MG63 (cell line): ENCODE results near the gene ZNF35. TPM values are rescaled to one million over a fixed set of nuclear protein-coding genes. Genes with fewer than 3 reads are reported as not detected.

Experiments
- DNase-seq: peaks from one replicate; pipeline ENCODE4 v3.0.0-alpha.2; 2020
- H3K27me3 ChIP-seq: fragments of 250-450 bp; sonication (Bioruptor Pico); 2 replicates; pipeline ENCODE4 v1.5.1; 2020; ENCODE audit warnings: mild to moderate bottlenecking, moderate library complexity
- H3K36me3 ChIP-seq: fragments of 250-450 bp; sonication (Bioruptor Pico); 2 replicates; pipeline ENCODE4 v1.5.1; 2020; ENCODE audit warnings: mild to moderate bottlenecking, moderate library complexity
- H3K4me3 ChIP-seq: fragments of 250-450 bp; sonication (Bioruptor Pico); 2 replicates; pipeline ENCODE4 v1.5.1; 2020; ENCODE audit warnings: mild to moderate bottlenecking, moderate library complexity
- H3K9me3 ChIP-seq: fragments of 250-450 bp; sonication (Bioruptor Pico); 2 replicates; pipeline ENCODE4 v1.5.1; 2020; ENCODE audit warnings: mild to moderate bottlenecking, moderate library complexity
- total RNA-seq: library from RNA; depleted of rRNA; stranded (reverse); fragments of >200 nt; shearing (Covaris generic); gene quantifications from 2 replicates; pipeline ENCODE4 v1.2.3, GENCODE V29; 2014; ENCODE audit warnings: low replicate concordance; rRNA removed

Gene ZNF35
- total RNA-seq, result 5.3 and 6.8 TPM in 2 replicates

DNA sequence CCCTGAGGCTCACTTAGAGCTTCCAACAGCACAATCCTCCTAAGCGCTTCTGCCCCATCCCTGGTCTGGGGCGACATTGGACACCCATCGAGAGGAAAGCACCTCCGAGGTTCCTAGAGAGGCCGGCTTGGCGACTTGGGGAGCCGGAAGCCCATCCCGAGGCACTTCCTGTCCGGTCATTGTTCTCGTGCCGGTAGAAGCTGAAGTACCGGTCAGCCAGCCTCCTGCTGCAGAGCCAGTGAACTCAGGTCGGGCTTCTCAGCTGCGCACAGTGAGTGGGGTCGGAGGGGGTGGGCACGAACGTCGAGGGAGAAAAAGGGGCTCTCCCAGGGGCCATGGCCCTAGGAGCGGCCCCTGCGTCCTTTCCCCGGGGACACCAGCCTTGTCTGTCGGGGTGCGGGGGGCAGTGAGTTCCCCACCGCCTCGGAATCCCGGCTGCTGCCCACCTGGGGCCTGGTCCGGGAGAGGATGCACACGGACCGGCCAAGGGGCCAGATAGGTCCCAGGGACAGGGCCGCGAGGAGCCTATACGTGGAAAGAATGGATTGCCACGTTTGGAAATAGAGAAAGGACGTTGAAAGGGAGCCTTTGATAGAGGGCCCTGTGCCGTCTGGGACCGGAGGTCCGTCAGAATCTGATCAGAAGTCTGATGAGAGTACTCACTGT, at the start of gene ZNF35:
ZNF35 (plus strand) TSS at position 169 of the 666 bp plus-strand sequence. CDS start 2,336 bp downstream, outside the sequence.
- no peaks in the 10 kb centered on the region for H3K27me3 ChIP-seq
- H3K9me3 ChIP-seq, result 0 out of 2 replicates have a peak, but pooled peaks cover 2% of the 10 kb centered on the region
- peak within 1 kb of the TSS; percentile 86 for H3K4me3 ChIP-seq
- peaks cover 42% of the 10 kb centered on the region for H3K36me3 ChIP-seq
- DNase-seq, result peak; percentile 87

DNA sequence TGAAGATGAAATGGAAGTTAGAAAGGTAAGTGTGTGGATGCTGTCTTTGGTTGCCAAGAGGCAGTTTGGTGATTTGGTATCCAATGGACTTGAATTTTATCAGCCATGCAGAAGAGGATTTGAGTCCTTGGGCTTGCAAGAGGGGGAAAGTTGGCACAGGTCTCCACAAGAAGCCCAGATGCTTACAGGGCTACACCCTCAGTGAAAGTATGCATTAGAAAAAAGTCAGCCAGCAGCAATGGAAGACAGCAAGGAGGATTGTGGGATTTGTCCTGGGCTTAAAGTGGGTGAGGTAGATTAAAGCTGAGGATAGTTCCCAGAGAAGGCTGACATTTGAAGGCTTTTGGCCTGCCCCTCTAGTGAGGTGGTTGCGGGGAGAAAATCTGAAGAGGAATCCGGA, 46.8 kb upstream of the ZNF35 start:
- no peak for DNase-seq
- Histone ChIP-seq H3K36me3 (no peaks in the 10 kb centered on the region), H3K4me3 (no peak overlapping the region), H3K27me3 (no peaks in the 10 kb centered on the region), H3K9me3 (no peaks in the 10 kb centered on the region)

DNA sequence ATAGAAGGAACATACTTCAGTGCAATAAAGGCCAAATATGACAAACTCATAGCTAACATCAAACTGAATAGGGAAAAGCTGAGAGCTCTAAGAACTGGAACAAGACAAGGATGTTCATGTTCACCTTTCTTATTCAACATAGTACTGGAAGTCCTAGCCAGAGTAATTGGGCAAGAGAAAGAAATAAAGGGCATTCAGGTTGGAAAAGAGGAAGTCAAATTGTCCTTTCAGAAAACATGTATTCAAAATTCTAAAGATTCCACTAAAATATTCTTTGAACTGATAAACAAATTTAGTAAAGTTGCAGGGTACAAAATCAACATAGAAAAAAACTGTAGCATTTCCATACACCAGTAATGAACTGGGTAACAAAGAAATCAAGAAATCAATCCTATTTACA, 35.9 kb upstream of the ZNF35 start:
- H3K36me3 ChIP-seq, result no peaks in the 10 kb centered on the region
- no peaks in the 10 kb centered on the region for H3K27me3 ChIP-seq
- no peaks in the 10 kb centered on the region for H3K9me3 ChIP-seq
- no peak for DNase-seq
- H3K4me3 ChIP-seq, result no peak overlapping the region

DNA sequence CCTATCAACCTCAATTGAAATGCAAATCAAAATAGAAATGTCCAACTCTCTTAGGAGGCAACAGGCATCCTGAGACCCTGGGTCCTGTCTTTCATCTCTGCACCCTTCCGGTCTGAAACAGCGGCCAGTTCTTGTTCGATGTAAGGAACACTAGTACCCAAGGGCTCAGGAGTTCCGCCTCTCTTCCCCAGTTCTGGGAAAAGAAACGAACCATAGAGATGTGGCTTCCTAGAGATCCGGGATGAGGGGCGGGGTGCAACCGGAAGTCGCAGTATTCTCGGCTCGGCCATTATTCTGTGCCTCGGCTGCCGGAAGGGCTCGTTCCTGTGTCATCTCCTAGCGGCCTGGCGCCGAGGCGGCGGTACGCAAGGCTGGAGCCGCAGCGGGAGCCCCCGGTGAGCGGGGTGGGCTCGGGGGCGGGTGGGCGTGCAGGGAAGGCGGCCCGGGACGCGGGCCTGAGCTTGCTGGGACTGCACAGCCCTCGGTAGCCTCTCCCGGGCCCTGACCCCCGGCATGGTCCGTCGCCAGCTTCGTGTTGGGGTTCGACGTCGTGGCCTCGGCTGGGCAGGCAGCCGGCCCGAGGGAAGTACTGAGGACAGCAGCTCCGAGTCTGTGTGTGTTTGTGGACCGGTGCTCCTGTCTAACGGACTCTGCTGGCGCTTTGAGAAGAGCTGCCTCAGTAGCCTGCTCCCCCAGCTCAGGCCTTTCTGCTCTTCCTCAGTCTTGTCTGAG, 23.6 kb upstream of the ZNF35 start, which contains the start of gene ZNF197:
ZNF197 (plus strand) TSS at position 288 of the 732 bp plus-strand sequence. CDS start 4,119 bp downstream, outside the sequence.
- Histone ChIP-seq H3K9me3 (no peaks in the 10 kb centered on the region), H3K36me3 (peaks cover under 1% of the 10 kb centered on the region), H3K27me3 (no peaks in the 10 kb centered on the region), H3K4me3 (peak within 1 kb of the TSS; percentile 68)
- peak; percentile 86 for DNase-seq

DNA sequence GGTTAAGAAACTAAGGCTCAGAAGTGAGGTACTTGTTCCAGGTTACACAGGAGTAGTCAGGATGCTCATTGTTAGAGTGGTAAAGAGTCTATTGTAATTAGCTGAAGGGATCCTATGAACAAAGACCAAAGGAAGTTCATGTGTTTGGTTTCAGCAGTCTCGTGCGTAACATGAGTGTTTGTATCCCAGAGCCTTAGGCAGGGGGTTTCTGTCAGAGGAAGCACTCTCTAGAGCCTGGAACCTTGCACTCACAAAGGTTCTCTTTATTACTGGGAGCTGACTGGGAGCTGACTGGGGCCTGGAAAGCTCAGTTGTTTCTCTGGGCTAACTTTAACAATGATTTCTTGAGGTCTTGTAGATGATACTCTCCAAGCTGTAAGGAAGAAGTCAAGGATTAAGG, 19.8 kb upstream of the ZNF35 start:
- peaks cover 8% of the 10 kb centered on the region for H3K36me3 ChIP-seq
- no peak for DNase-seq
- H3K4me3 ChIP-seq, result no peak overlapping the region
- no peaks in the 10 kb centered on the region for H3K9me3 ChIP-seq
- no peaks in the 10 kb centered on the region for H3K27me3 ChIP-seq

DNA sequence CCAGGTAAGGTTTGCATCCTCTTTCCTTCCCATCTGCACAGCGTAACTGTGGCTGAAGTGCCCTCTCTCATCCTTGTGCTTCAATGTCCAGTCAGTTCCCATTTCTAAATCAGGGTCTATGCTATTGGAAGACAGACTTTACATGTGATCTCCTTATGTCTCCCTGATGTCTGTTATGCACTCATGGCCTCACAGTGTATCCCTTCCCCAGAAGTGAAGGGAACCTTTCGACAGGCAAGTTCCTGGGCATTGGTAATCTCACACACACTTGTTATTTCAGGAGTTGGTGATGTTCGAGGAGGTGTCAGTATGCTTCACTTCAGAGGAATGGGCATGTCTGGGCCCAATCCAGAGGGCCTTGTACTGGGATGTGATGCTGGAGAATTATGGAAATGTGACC, 16.3 kb upstream of the ZNF35 start:
- Histone ChIP-seq H3K9me3 (0 out of 2 replicates have a peak, but pooled peaks cover 3% of the 10 kb centered on the region), H3K27me3 (no peaks in the 10 kb centered on the region), H3K4me3 (no peak overlapping the region), H3K36me3 (peaks cover 23% of the 10 kb centered on the region)
- DNase-seq, result no peak

DNA sequence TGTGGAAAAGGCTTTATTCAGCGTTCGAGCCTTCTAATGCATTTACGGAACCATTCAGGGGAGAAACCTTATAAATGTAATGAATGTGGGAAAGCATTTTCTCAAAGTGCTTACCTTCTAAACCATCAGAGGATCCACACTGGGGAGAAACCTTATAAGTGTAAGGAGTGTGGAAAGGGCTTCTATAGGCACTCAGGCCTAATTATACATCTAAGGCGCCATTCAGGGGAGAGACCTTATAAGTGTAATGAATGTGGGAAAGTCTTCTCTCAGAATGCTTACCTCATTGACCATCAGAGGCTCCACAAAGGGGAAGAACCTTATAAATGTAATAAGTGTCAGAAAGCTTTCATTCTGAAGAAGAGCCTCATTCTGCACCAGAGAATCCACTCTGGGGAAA, 6.2 kb upstream of the ZNF35 start:
- Histone ChIP-seq H3K9me3 (peaks cover 14% of the 10 kb centered on the region), H3K27me3 (no peaks in the 10 kb centered on the region), H3K4me3 (no peak overlapping the region), H3K36me3 (peaks cover 71% of the 10 kb centered on the region)
- DNase-seq, result no peak

DNA sequence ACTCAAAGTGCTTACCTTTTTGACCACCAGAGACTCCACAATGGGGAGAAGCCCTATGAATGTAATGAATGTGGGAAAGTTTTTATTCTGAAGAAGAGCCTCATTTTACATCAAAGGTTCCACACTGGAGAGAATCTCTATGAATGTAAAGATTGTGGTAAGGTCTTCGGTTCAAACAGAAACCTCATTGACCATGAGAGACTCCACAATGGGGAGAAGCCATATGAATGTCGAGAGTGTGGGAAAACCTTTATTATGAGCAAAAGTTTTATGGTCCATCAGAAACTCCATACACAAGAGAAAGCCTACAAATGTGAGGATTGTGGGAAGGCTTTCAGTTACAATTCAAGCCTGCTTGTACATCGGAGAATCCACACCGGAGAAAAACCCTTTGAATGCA, 5.5 kb upstream of the ZNF35 start:
- H3K9me3 ChIP-seq, result peaks cover 14% of the 10 kb centered on the region
- no peak overlapping the region for H3K4me3 ChIP-seq
- H3K36me3 ChIP-seq, result peaks cover 64% of the 10 kb centered on the region
- no peaks in the 10 kb centered on the region for H3K27me3 ChIP-seq
- no peak for DNase-seq

DNA sequence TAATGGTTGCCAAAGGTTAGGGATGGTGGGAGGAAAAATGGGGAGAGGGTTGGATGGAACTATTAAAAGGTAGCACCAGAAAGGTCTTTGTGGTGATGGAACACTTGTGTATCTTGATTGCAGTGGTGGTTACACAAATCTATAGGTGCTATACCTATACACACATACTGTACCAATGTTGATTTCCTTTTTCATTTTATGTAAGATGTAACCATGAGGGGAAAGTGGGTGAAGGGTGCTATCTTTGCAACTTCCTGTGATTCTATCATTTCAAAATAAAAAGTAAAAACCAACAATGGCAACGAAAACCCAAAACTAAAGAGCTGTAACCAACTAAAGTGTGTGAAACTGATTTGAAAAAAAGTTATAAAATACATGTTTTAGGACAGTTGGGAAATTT, 761 bp upstream of the ZNF35 start:
- Histone ChIP-seq H3K9me3 (peaks cover 9% of the 10 kb centered on the region), H3K27me3 (no peaks in the 10 kb centered on the region), H3K36me3 (peaks cover 43% of the 10 kb centered on the region), H3K4me3 (peak overlapping the region; percentile 86)
- DNase-seq, result no peak

DNA sequence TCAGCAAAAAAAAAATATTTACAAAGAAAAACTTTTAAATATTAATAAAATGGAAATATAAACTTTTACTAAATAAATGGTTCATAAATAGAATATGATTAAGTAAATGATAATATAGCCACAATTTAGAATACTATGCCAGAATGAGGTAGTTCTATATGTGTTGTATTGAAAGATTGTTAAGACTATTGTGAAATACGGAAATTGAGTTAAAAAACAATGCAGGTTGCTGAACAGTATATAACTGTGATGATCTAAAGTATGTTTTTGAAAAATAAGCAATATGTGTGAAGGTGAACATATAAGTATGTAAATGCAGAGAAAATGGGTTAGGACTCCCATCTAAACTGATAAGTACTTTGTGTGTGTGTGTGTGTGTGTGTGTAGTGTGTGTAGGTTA, 1.2 kb downstream of the ZNF35 start:
- H3K36me3 ChIP-seq, result peaks cover 43% of the 10 kb centered on the region
- no peak overlapping the region; the same call in 1 of the 2 replicates for H3K4me3 ChIP-seq
- DNase-seq, result no peak
- H3K27me3 ChIP-seq, result no peaks in the 10 kb centered on the region
- no peaks in the 10 kb centered on the region for H3K9me3 ChIP-seq

DNA sequence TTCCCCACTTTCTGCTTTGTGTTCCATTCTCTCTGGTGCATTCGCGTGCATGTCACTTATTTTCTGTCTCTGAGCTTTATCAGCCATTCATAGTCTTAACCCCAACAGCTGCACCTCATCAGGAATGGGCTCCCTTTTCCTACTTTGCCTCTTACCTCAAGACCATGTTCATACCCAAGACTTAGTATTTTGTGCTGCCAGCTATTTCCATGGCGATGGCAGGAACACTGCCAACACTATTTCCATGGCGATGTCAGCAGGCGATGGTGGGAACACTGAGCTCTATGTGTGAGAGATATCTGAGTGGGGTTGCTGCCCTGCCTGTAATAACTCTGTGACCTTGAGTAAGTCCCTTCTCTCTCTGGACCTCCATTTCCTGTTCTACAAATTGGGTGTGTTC, 5.5 kb downstream of the ZNF35 start:
- no peak for DNase-seq
- Histone ChIP-seq H3K27me3 (no peaks in the 10 kb centered on the region), H3K36me3 (peaks cover 63% of the 10 kb centered on the region), H3K9me3 (no peaks in the 10 kb centered on the region; the same call in 1 of the 2 replicates), H3K4me3 (no peak overlapping the region)

DNA sequence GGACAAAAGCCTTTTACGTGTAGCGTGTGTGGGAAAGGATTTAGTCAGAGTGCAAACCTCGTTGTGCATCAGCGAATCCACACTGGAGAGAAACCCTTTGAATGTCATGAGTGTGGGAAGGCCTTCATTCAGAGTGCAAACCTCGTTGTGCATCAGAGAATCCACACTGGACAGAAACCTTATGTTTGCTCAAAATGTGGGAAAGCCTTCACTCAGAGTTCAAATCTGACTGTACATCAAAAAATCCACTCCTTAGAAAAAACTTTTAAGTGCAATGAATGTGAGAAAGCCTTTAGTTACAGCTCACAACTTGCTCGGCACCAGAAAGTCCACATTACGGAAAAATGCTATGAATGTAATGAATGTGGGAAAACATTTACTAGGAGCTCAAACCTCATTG, 10.5 kb downstream of the ZNF35 start:
- no peak for DNase-seq
- H3K9me3 ChIP-seq, result no peaks in the 10 kb centered on the region; the same call in 1 of the 2 replicates
- no peak overlapping the region for H3K4me3 ChIP-seq
- peaks cover 48% of the 10 kb centered on the region for H3K36me3 ChIP-seq
- H3K27me3 ChIP-seq, result no peaks in the 10 kb centered on the region

DNA sequence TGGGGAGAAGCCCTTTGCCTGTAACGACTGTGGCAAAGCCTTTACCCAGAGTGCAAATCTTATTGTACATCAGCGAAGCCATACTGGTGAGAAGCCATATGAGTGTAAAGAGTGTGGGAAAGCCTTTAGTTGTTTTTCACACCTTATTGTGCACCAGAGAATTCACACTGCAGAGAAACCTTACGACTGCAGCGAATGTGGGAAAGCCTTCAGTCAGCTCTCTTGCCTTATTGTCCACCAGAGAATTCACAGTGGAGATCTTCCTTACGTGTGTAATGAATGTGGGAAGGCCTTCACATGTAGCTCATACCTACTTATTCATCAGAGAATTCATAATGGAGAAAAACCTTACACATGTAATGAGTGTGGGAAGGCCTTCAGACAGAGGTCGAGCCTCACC, 10.9 kb downstream of the ZNF35 start:
- H3K9me3 ChIP-seq, result no peaks in the 10 kb centered on the region; the same call in 1 of the 2 replicates
- no peak overlapping the region for H3K4me3 ChIP-seq
- H3K27me3 ChIP-seq, result no peaks in the 10 kb centered on the region
- H3K36me3 ChIP-seq, result peaks cover 44% of the 10 kb centered on the region
- DNase-seq, result no peak

DNA sequence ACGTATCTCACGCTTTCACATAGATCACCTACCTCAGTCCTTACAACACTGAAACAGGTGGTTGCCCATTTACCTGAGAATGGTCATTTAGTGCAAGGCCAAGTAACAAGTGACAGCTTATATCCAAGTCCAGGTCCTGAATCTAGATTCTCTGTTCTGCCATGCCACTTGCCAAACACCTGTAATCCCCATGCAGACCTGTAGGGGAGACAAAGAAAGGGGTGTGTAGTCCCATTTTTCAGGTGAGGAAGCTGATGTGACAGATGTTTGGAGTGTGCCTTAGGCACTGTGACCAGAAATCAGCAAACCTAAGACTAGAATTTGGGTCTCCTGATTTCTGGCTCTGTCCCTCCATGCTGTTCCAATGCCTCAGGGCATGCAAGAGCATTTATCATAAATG, 12.7 kb downstream of the ZNF35 start:
- H3K27me3 ChIP-seq, result no peaks in the 10 kb centered on the region
- no peak overlapping the region for H3K4me3 ChIP-seq
- H3K9me3 ChIP-seq, result peaks cover 3% of the 10 kb centered on the region; the same call in 1 of the 2 replicates
- H3K36me3 ChIP-seq, result peaks cover 34% of the 10 kb centered on the region
- DNase-seq, result no peak

DNA sequence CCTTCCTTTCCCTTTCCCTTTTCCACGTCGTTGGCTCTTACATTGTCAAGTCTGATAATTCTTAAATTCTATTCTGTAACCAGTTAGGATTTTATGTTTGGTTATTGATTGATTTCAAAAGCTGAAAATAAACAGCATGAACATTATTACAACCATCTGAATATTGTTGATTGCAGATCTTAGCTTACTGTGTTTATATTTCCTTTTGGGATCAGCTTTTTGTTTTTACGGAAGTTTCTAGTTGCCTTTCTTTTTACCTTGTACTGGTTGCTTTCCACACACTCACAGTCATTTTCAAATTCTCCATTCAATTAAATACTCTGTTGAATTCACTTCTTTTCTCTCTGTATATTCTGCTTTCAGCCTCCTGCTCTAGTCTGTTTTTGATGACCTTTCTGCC, 16.6 kb downstream of the ZNF35 start:
- peaks cover 7% of the 10 kb centered on the region for H3K36me3 ChIP-seq
- 0 out of 2 replicates have a peak, but pooled peaks cover 3% of the 10 kb centered on the region for H3K9me3 ChIP-seq
- H3K4me3 ChIP-seq, result no peak overlapping the region
- DNase-seq, result no peak
- no peaks in the 10 kb centered on the region for H3K27me3 ChIP-seq

DNA sequence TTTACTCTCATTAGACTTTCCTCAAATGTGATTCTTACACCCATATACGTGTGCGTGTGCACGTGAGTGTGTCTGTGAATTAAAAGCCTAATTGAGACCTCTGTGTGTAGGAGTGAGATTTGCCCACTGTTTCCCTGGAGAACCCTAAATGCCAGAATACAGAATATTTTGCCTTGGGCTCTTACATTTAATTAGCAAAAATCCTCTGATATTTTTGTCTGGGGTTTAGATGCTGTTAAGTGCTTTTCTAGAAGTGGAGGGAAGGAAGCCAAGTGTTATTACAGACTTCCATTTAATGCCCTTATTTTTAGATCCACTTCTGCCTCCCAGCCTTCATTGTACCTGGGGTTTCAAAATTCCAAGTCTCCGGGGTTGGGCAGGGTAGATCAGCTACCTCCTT, 17.8 kb downstream of the ZNF35 start:
- Histone ChIP-seq H3K9me3 (0 out of 2 replicates have a peak, but pooled peaks cover 3% of the 10 kb centered on the region), H3K4me3 (no peak overlapping the region), H3K27me3 (no peaks in the 10 kb centered on the region), H3K36me3 (peaks cover under 1% of the 10 kb centered on the region; the same call in 1 of the 2 replicates)
- no peak for DNase-seq

DNA sequence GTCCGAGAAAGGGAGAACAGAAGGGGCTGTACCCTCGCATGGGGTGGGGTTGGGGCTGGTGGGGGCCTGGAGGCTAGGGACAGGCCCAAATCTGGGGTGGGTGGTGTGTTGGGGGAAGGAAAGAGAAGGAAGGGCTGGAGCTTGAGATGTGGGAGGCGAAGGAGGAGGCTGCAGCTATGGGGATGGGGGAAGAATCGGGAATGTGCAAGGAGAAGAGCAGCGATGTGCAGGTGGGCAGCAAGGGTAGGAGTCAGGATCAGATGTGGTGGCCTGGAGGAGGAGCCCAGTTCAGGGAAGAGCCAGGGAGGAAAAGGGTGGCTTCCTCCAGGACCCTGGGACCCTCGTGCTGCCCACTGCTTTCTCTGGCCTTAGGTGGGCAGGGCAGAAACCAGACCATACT, 21.2 kb downstream of the ZNF35 start:
- Histone ChIP-seq H3K9me3 (0 out of 2 replicates have a peak, but pooled peaks cover 3% of the 10 kb centered on the region), H3K27me3 (no peaks in the 10 kb centered on the region), H3K4me3 (no peak overlapping the region), H3K36me3 (no peaks in the 10 kb centered on the region)
- no peak for DNase-seq
